NCI-H460 (cell line): ENCODE results near the gene PCDH9. TPM values are rescaled to one million over a fixed set of nuclear protein-coding genes. Genes with fewer than 3 reads are reported as not detected.
A peak's percentile ranks its signal among the peaks of the same experiment; 100 is the strongest.

Source experiments
- DNase-seq: peaks from one replicate; pipeline ENCODE4 v3.0.0-alpha.2; 2016; ENCODE audit warnings: low read depth; ENCODE audit errors: extremely low read depth
- total RNA-seq: library from RNA; depleted of rRNA; stranded (reverse); fragments of >200 nt; shearing (Covaris generic); gene quantifications from 2 replicates; pipeline ENCODE4 v1.2.3, GENCODE V29; 2014

PCDH9 gene
- total RNA-seq, 1 experiment from 2014 or later: 3.0 TPM

GRCh38 chr13:66700117-66700601 lies 530.0 kb downstream of the PCDH9 start:
- no peak for DNase-seq

- no peak for DNase-seq
Observed at GRCh38 chr13:66693656-66694055, 536.5 kb downstream of the PCDH9 start.

- no peak for DNase-seq
Observed at GRCh38 chr13:66691149-66691548, 539.0 kb downstream of the PCDH9 start.

- DNase-seq: peak; percentile 7
Observed at GRCh38 chr13:66689628-66690027, 540.5 kb downstream of the PCDH9 start.

GRCh38 chr13:66689037-66689619 lies 541.0 kb downstream of the PCDH9 start:
- no peak for DNase-seq

- DNase-seq: no peak
Observed at GRCh38 chr13:66681403-66681802, 548.7 kb downstream of the PCDH9 start.

GRCh38 chr13:66680031-66680430 lies 550.1 kb downstream of the PCDH9 start:
- DNase-seq: no peak

GRCh38 chr13:66675620-66676019 lies 554.5 kb downstream of the PCDH9 start:
- DNase-seq: no peak

GRCh38 chr13:66673401-66673800 lies 556.7 kb downstream of the PCDH9 start:
- no peak for DNase-seq

GRCh38 chr13:66665991-66666390 lies 564.1 kb downstream of the PCDH9 start:
- DNase-seq: no peak

GRCh38 chr13:66663711-66664110 lies 566.4 kb downstream of the PCDH9 start:
- DNase-seq: no peak

- no peak for DNase-seq
Observed at GRCh38 chr13:66663206-66663605, 566.9 kb downstream of the PCDH9 start.

GRCh38 chr13:66661336-66661735 lies 568.8 kb downstream of the PCDH9 start:
- no peak for DNase-seq

GRCh38 chr13:66660468-66660813 lies 569.7 kb downstream of the PCDH9 start:
- no peak for DNase-seq

GRCh38 chr13:66659701-66660467 lies 570.3 kb downstream of the PCDH9 start:
- peak; percentile 19 for DNase-seq

- no peak for DNase-seq
Observed at GRCh38 chr13:66659286-66659685, 570.9 kb downstream of the PCDH9 start.

- peak; percentile 48 for DNase-seq
Observed at GRCh38 chr13:66657165-66657881, 572.8 kb downstream of the PCDH9 start.

- no peak for DNase-seq
Observed at GRCh38 chr13:66655847-66656454, 574.2 kb downstream of the PCDH9 start.

- DNase-seq: no peak
Observed at GRCh38 chr13:66644855-66645460, 585.2 kb downstream of the PCDH9 start.

GRCh38 chr13:66640231-66640630 lies 589.9 kb downstream of the PCDH9 start:
- DNase-seq: no peak

- no peak for DNase-seq
Observed at GRCh38 chr13:66639044-66639443, 591.1 kb downstream of the PCDH9 start.
